DMS 273 treated with DMSO at 0.1 percent for 48 hours (cell line): Measurements from ENCODE around the gene MLN.

Source experiments
- DNase-seq: peaks from one replicate; lab custom pipeline; 2025; lab: John Stamatoyannopoulos, UW

MLN gene

GRCh38 chr6:33788694-33789549, 14.9 kb downstream of the MLN start, which contains the start of gene LEMD2:
Gene LEMD2, minus strand, starts transcription at chr6:33789130. Its CDS starts 14 bp downstream, at chr6:33789116.
- DNase-seq = peak; percentile 71

GRCh38 chr6:33787954-33788693, 15.7 kb downstream of the MLN start:
- DNase-seq = no peak

DNA sequence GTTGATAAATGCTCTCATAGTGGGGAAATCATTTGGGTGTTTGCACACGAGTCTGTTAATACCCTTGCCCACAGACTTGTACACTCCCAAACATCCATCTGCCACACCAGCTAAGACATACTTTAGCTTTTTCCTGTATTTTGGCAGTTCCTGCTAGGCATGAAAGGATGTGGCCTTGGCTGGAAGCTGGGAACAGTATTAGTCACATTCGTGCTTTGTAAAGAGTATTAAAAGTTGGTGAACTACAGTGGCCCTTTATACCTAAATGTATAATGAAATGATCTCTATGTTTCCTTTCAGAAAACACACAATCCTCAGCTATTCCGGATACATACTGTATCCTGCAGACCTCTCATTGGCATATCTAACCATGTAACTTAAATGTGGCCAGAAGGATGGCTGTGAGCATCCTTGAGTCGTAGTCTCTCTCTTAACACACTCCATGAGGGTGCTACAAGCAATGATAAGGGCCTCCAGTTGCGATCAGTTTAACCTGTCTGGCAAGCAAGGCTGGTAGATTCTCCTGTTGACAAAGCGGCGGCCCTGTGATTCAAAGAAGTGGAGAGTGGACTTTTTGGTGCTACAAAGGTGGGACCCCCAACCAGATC, 16.4 kb downstream of the MLN start:
- DNase-seq = no peak

DNA sequence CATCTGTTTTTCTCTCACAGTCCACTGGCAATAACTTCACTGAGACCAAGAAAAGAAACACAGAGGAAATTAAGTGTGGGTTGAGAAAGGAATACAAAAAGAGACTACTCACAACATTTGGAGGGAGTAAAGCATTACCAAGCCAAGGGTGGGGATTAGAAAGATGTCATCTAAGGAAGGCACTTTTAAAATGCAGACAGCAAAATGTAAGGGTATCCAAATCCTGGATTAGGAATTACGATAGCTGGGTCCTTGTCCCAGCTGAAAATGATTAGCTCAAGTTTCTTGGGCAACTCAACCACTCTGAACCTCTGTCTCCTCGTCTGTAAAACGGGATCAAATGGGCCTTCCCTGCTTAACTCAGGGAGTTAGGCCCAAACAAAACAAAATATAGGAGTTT, 17.1 kb downstream of the MLN start:
- no peak for DNase-seq

GRCh38 chr6:33785778-33786177, 18.0 kb downstream of the MLN start:
- DNase-seq = no peak

DNA sequence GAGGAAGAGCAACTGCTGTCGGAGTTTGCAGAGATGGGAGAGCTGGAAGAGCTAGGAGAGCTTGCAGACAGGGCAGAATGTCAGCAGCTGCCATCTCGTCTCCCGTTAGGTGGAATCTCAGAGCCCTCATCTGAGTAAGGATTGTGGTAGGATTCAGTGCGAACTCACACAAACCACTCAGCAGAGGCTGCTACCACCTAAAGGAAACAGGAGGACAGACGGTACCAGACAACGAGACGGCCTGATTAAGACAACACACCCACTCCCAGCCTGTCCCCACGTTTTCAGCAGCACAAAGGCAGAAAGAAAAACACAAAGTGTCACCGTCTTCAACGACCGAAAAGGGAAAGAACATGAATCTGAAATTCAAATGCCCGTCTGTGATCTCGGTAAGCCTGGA, 19.0 kb downstream of the MLN start:
- DNase-seq = no peak

DNA sequence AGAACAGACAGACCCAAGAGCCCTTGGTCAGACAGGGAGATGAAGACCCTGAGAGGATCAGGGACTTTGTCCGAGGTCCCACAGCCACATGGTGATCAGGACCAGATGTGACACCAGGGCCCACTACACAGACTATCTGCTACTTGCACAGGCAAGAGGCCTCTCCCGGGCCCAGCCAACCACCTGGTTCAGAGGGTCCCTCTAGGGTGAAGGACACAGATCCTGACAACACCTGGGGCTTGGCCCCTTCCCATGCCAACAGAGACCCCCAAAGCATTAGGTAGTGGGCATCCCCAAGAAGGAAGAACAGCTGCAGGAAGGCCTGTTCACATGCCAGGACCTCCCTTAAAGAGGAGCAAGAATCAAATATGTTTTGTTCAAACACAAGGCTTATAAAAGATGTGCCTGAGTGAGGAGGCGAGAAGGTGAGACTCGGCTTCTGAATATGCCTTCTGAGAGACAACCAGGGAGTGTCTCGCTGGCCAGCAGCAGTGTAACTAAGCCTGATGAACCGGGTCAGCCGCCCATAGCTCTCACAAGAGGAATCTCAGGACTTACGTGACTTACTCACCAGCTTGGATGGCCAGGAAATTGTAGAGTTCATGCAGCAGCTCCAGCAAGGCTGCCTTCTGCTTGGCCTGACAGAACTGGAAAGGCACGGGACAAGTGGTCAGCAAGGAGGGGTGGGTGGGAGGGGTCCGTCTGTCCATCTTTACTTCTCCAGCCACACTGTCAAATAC, 19.9 kb downstream of the MLN start:
- DNase-seq = no peak

DNA sequence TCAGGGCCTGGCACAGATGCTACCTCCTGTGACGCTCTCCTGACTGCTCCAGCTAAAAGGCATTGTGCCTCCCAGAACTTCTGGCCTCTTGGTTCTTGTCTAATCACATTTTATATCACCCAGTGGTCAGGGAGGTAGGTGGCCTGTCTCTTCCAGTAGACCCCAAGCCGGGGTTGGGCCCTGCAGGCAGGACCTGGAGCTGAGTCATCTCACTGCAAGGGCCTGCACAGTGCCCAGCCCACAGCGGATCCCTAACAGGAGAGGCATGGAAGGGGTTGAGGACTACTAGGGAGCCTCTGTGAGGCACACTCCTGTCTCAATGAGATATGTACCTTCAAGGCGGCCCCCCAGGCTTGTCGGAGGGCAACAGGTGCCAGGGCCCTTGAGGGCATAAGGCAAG, 21.2 kb downstream of the MLN start:
- no peak for DNase-seq

GRCh38 chr6:33781131-33781975, 22.4 kb downstream of the MLN start:
- DNase-seq = no peak

DNA sequence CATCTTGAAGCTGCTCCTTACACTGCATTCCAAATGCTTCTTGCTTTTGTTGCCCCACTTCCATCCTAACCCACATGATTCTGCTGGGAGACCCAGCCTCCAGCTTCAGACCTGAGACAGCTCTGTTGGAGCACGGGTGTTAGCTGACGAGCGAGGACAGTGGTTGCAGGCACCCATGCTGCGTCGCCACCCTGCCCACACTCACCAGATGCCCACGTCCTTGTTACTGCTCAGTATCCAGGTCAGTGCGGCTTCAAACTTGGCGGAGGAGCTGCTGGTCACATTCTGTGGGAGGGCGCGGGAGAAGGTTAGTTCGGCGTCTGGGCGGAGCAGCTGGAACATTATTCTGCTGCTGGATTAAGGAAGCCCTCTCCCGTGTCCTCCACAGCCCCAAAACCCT, 23.9 kb downstream of the MLN start:
- no peak for DNase-seq

- DNase-seq = no peak
These were observed 24.5 kb downstream of the MLN start for GRCh38 chr6:33779290-33779689.

DNA sequence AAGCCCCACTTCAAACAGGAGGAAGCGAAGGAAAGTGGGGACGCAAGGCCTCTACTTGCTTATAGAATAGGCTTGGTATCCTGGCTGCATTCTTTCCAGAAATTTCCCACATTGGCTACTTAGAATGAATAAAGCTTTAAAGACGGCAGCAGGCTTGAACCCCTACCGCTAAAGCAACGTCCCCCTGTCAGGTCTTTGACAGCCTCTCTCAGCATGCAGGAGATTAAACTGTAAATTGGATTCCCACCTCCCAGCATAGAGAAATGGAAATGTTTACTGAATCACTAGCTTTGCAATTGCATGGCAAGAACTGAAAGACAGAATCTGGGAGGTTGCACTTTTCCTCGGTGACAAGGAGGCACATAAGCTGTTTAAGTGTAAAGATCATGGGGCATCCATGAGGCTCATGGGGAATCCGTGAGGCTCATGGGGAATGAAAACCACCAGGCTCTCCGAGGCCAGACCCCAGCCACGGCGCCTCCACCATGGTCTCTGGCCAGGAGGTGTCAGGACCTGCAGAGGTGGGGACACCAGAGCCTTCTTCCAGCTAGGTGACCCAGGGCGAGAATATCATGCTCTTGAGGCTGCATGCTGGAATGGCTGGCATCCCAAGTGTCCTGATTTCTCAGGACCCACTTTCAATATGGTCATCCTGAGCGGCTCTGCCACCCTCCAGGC, 25.2 kb downstream of the MLN start:
- no peak for DNase-seq

- DNase-seq = no peak
These were observed 26.1 kb downstream of the MLN start for GRCh38 chr6:33777398-33778388.

DNA sequence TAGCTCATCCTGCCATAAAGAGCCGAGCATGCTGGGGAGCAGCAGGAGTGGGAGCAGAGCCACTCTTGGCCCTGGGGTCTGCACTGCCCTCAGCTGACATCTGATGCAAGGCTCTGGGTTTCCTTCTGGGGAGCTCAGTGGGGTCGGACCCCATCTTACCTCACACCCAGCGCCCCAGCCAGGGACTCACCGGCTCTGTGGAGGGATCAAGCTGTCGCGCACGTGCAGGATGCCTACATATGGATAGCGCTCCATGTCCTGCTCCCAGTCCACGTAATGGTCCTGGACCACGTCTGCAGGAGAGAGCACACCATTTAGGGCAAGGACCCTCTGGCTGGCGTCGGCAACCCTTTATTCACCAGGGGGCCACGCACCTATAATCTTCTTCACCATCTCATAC, 27.0 kb downstream of the MLN start:
- DNase-seq = no peak

DNA sequence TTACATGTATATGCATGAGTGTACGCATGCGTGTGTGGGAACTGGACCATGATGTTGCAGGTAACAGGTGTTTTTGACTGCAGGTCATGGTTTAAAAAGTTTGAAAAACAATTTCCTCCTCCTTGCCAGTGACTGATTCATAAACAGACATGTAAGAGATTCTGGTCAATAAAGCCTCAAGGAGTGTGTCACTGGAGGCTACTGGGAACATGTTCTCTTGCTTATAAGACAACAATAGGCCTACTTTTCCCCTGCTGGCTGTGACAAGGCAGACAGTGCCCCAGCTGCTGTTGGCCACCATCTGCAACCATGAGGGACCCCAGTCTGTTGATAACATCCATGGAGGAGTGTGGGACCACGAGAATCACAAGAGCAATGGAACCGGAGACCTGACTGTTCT, 27.6 kb downstream of the MLN start:
- no peak for DNase-seq

GRCh38 chr6:33774774-33775173, 29.0 kb downstream of the MLN start:
- no peak for DNase-seq

GRCh38 chr6:33772902-33773472, 30.8 kb downstream of the MLN start:
- DNase-seq = no peak

- no peak for DNase-seq
These were observed 31.5 kb downstream of the MLN start for GRCh38 chr6:33772082-33772830.
